Spleen (tissue), 11 donors: ENCODE results near the gene PTPRM. TPM values are rescaled to one million over a fixed set of nuclear protein-coding genes. Genes with fewer than 3 reads are reported as not detected.

Source experiments
- DNase-seq: peaks from one replicate; pipeline ENCODE4 v3.0.0-alpha.2; 2020
- H3K27ac ChIP-seq, 8 donors: fragments of 200-600 bp; sonication (generic) in 7 of 8; 1 replicate in 4 of 8; 2 replicates in 4 of 8; pipeline versions ENCODE4 v1.5.0 to v1.8.0; 2016 to 2021; ENCODE audit warnings: inconsistent platforms in 4 of 8, mild to moderate bottlenecking in 4 of 8, moderate library complexity in 1 of 8
- H3K27me3 ChIP-seq, 7 donors: fragments of 200-600 bp; sonication (generic) in 6 of 7; replicated peaks in 1 of 7; 1 replicate in 4 of 7; 2 replicates in 3 of 7; pipeline versions ENCODE4 v1.5.0 to v1.8.0; 2016 to 2021; ENCODE audit warnings: inconsistent platforms in 3 of 7, mild to moderate bottlenecking in 1 of 7
- H3K36me3 ChIP-seq, 6 donors: fragments of 200-600 bp; sonication (generic) in 5 of 6; 1 replicate in 4 of 6; 2 replicates in 2 of 6; pipeline versions ENCODE4 v1.5.0 to v1.8.0; 2016 to 2021; ENCODE audit warnings: inconsistent platforms in 2 of 6
- H3K4me1 ChIP-seq, 6 donors: fragments of 200-600 bp; sonication (generic) in 5 of 6; 1 replicate in 3 of 6; 2 replicates in 3 of 6; pipeline versions ENCODE4 v1.5.0 to v1.8.0; 2016 to 2021; ENCODE audit warnings: inconsistent platforms in 3 of 6
- H3K4me3 ChIP-seq, 8 donors: fragments of 200-600 bp; sonication (generic) in 7 of 8; 1 replicate in 4 of 8; 2 replicates in 4 of 8; pipeline versions ENCODE4 v1.5.0 to v1.8.0; 2016 to 2021; ENCODE audit warnings: inconsistent platforms in 4 of 8, mild to moderate bottlenecking in 4 of 8, moderate library complexity in 2 of 8
- H3K9me3 ChIP-seq, 8 donors: fragments of 200-600 bp; sonication (generic) in 7 of 8; 1 replicate in 4 of 8; 2 replicates in 4 of 8; pipeline versions ENCODE4 v1.5.0 to v1.8.0; 2016 to 2021; ENCODE audit warnings: inconsistent platforms in 4 of 8
- CTCF ChIP-seq, 11 experiments: fragments of 200-600 bp in 7 of 11; fragments of 450-650 bp in 4 of 11; sonication (generic) in 4 of 11; IDR thresholded peaks in 8 of 11; conservative IDR thresholded peaks in 3 of 11; 1 replicate in 7 of 11; 2 replicates in 4 of 11; pipeline versions ENCODE4 v1.4.0 to v1.8.0; 2016 to 2021; ENCODE audit warnings: antibody characterized with exemption in 11 of 11, inconsistent platforms in 4 of 11, mild to moderate bottlenecking in 1 of 11
- POLR2A ChIP-seq, 3 donors: fragments of 450-650 bp; IDR thresholded peaks; one replicate each; pipeline ENCODE4 v1.5.1; 2017; ENCODE audit warnings: antibody characterized with exemption in 3 of 3, mild to moderate bottlenecking in 1 of 3
- POLR2AphosphoS5 ChIP-seq, 3 donors: sonication (generic); formaldehyde crosslinking; IDR thresholded peaks; one replicate each; pipeline ENCODE4 v1.5.1; 2017; ENCODE audit warnings: antibody characterized with exemption in 3 of 3
- WGBS, 5 donors: extraction: QIAGEN DNeasy Blood & Tissue Kit in 3 of 5; methylation state at CpG; one replicate each; pipeline versions ENCODE4 v1.1.5 to v1.1.7; 2013 to 2018; 5-methylcytosine and 5-hydroxymethylcytosine counted together
- intact Hi-C: fragments of 100-400 bp; cut with DNase I; formaldehyde crosslinking; loops from one replicate; pipeline ENCODE4 v1.15.0; 2023; ENCODE audit warnings: low total_unique reads
- polyA plus RNA-seq, 3 donors: library from polyadenylated mRNA; stranded (reverse); fragments of 200-250 nt; gene quantifications; one replicate each; pipeline ENCODE4 v1.2.1, GENCODE V29; 2013
- total RNA-seq, 7 donors: library from RNA; depleted of rRNA in 3 of 7; stranded (reverse); fragments of >200 nt in 3 of 7; fragmentation: NEBNext Ultra II Directional in 4 of 7; extraction: Animal tissue kit (Norgen Biotek cat#: 25700) in 4 of 7; gene quantifications; one replicate each; pipeline versions ENCODE4 v1.1.0 to v1.2.1, GENCODE V29; 2016 to 2021
- donor health status: healthy with polysubstance abuse.
- donor health status: DM: no; HTN: no; CAD: no; lungs with moderate emphysema.
- donor health status: DM: no; HTN: no; CAD: no.
- donor health status: Bipolar disorder and iron deficiency.
- donor health status: healthy.
- donor health status: DM: no; HTN: no; CAD: no.
- donor health status: DM: yes; HTN: yes; CAD: no.

The PTPRM gene
- total and polyA plus RNA-seq, 10 donors = 23.5 to 97.8 (median 62.8) TPM

GRCh38 chr18:8276406-8276805, 709.3 kb downstream of the PTPRM start:
- Histone ChIP-seq H3K4me3 (no peak overlapping the region), H3K27me3 (no peaks in the 10 kb centered on the region), H3K36me3 (no peaks in the 10 kb centered on the region), H3K4me1 (no peaks in the 10 kb centered on the region), H3K27ac (no peak overlapping the region), H3K9me3 (no peaks in the 10 kb centered on the region)
- TF ChIP-seq POLR2A (IDR thresholded peaks at IDR 0.05) (no peak), CTCF (IDR thresholded peaks at IDR 0.05 in 8 of 11, conservative IDR thresholded peaks at IDR 0.05 in 3 of 11) (no peak)
- intact Hi-C loops = no loop called here
- WGBS, 5 donors = 67 to 88% (median 78%) methylated on average over 3 of the region's 3 CpGs
- no peak for DNase-seq

GRCh38 chr18:8277270-8277669, 710.2 kb downstream of the PTPRM start:
- no peak overlapping the region for H3K4me3 ChIP-seq
- no peak for DNase-seq
- intact Hi-C loops = no loop called here
- H3K9me3 ChIP-seq = no peaks in the 10 kb centered on the region
- H3K4me1 ChIP-seq = no peaks in the 10 kb centered on the region
- TF ChIP-seq CTCF (IDR thresholded peaks at IDR 0.05 in 8 of 11, conservative IDR thresholded peaks at IDR 0.05 in 3 of 11) = no peak
- TF ChIP-seq POLR2A (IDR thresholded peaks at IDR 0.05) = no peak
- TF ChIP-seq POLR2AphosphoS5 (IDR thresholded peaks at IDR 0.05) = no peak
- no peaks in the 10 kb centered on the region for H3K36me3 ChIP-seq
- H3K27me3 ChIP-seq = no peaks in the 10 kb centered on the region
- H3K27ac ChIP-seq = no peak overlapping the region
- WGBS, 5 donors = 34 to 92% (median 63%) methylated on average over 1 of the region's 1 CpG

GRCh38 chr18:8279346-8279745, 712.2 kb downstream of the PTPRM start:
- intact Hi-C loops = no loop called here
- TF ChIP-seq POLR2AphosphoS5 (IDR thresholded peaks at IDR 0.05) (no peak), POLR2A (IDR thresholded peaks at IDR 0.05) (no peak), CTCF (IDR thresholded peaks at IDR 0.05 in 8 of 11, conservative IDR thresholded peaks at IDR 0.05 in 3 of 11) (no peak)

GRCh38 chr18:8279781-8280330, 712.7 kb downstream of the PTPRM start:
- WGBS, 5 donors = 86 to 98% (median 95%) methylated on average over 7 of the region's 7 CpGs
- Histone ChIP-seq H3K4me1 (peaks cover 0 to 4% (median 0%) of the 10 kb centered on the region in 6 donors), H3K4me3 (no peak overlapping the region), H3K36me3 (no peaks in the 10 kb centered on the region), H3K27me3 (no peaks in the 10 kb centered on the region), H3K9me3 (no peaks in the 10 kb centered on the region), H3K27ac (no peak overlapping the region)
- no peak for DNase-seq
- TF ChIP-seq CTCF (IDR thresholded peaks at IDR 0.05 in 8 of 11, conservative IDR thresholded peaks at IDR 0.05 in 3 of 11) (no peak), POLR2A (IDR thresholded peaks at IDR 0.05) (no peak), POLR2AphosphoS5 (IDR thresholded peaks at IDR 0.05) (no peak)
- intact Hi-C loops = no loop called here

More at GRCh38 chr18:8279346-8279745, 712.2 kb downstream of the PTPRM start:
- Histone ChIP-seq H3K27me3 (no peaks in the 10 kb centered on the region), H3K4me3 (no peak overlapping the region), H3K4me1 (peaks cover 0 to 4% (median 0%) of the 10 kb centered on the region in 6 donors), H3K9me3 (no peaks in the 10 kb centered on the region), H3K36me3 (no peaks in the 10 kb centered on the region), H3K27ac (no peak overlapping the region)
- DNase-seq = no peak
- WGBS, 5 donors = 83 to 94% (median 93%) methylated on average over 9 of the region's 9 CpGs
